ENCODE data around the gene TBC1D2B.

GRCh38 chr15:78061963-78062427, 15.5 kb downstream of the TBC1D2B start:
- no peak for TF ChIP-seq EZH2 (IDR thresholded peaks at IDR 0.05; ENCODE audit: borderline replicate concordance)
- no peak for TF ChIP-seq CTCF (IDR thresholded peaks at IDR 0.05; ENCODE audit: poor library complexity)
